DMS53 (cell line): ENCODE measurements around the gene DISC1.
"Not testable (repeated sequence)": the region's sequence is repeated elsewhere in the genome, so short reads cannot be mapped to it uniquely, and the experiment has no call there.

Experiments
- DNase-seq: peaks from one replicate; lab custom pipeline; 2025; lab: John Stamatoyannopoulos, UW

The DISC1 gene

DNA sequence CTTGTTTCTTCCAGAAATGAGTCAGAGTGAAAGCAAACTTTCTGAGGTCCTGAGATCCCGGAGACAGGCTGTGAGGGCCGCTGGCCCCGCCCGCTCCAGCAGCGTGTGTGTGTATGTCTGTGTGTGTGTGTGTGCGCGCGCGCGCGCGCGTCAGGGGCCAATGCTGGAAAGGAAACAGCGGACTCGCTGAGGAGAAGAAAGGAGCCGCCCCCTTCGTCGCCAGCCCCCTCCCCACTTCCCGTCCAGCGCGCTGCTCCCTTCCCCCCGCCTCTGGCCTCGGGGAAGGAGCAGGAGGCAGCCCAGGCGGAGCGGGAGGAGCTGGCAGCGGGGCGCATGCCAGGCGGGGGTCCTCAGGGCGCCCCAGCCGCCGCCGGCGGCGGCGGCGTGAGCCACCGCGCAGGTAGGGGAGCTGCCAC lies at the start of gene DISC1:
TSS of gene DISC1 (plus strand) at position 256 of the 416 bp plus-strand sequence. CDS start at position 334, 78 bp downstream.
- peak; percentile 95 for DNase-seq

DNA sequence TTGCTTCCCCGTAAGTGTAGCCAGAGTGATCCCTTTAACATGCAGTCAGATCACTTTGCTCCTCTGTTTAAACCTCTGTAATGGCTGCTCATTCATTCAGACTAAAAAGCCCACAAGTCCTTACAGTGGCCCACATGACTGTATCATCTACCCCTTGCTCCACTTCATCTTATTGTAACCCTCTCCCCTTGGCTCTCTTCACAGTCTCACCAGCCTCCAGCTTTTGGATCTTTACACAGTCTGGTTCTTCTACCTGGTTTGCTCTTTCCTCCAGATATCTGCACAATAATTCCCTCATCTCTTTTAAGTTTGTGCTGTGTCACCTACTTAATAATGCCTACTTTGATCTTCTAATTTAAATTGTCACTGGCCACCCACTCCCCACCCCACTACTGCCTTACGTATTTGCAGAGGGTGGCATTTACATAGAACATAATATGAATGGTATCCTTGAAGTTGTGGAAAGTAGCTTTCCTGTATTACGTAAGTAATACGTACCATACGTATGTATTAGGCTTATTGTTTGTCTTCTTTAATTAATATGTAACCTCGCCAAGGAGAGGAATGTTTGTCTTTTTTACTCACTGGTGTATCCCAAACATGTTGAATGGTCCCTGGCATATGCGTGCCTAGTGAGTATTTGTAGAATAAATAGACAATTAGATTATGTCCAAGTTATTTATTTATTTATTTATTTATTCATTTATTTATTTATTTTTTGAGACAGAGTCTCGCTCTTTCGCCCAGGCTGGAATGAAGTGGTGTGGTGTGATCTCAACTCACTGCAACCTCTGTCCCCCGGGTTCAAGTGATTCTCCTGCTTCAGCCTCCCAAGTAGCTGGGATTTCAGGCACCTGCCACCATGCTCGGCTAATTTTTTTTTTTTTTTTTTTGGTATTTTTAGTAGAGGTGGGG lies 49.5 kb upstream of the DISC1 start:
- DNase-seq, result peak; percentile 67

DNA sequence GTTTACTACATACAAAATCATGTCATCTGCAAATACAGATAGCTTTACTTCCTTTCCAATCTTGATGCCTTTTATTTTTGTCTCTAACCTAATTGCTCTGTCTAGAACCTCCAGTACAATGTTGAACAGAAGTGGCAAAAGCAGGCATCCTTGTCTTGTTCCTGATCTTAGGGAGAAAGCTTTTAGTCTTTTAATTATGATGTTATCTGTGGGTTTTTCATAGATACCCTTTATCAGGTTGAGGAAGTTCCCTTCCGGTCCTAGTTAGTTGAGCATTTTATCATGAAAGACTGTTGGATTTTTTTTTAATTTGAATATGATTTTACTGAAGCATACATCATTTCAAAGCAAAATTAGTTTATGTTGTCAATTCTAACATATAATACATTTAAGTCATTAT lies 45.7 kb upstream of the DISC1 start:
- DNase-seq, result no peak

- no peak for DNase-seq
These were observed 44.7 kb upstream of the DISC1 start for GRCh38 chr1:231581859-231582258.

GRCh38 chr1:231583376-231583775 lies 43.2 kb upstream of the DISC1 start:
- DNase-seq, result no peak

- DNase-seq, result peak; percentile 73
These were observed 42.5 kb upstream of the DISC1 start for GRCh38 chr1:231584117-231584516.

DNA sequence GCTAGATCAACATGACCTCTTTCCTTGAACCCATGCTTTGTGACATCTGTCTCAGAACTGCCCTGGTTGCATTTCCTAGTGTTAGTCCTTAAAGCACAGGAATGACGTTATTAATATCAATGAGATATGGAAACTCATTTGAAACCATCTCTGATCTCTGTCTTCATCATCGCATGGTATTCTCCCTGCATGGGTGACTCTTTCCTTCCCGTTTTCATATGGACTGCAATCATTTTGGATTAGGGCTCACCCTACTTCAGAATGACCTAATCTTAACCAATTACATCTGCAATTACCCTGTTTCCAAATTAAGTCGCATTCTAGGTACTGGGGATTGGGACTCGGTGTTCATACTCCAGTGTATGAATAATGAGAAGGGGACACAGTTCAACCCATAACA lies 41.7 kb upstream of the DISC1 start:
- no peak for DNase-seq

DNA sequence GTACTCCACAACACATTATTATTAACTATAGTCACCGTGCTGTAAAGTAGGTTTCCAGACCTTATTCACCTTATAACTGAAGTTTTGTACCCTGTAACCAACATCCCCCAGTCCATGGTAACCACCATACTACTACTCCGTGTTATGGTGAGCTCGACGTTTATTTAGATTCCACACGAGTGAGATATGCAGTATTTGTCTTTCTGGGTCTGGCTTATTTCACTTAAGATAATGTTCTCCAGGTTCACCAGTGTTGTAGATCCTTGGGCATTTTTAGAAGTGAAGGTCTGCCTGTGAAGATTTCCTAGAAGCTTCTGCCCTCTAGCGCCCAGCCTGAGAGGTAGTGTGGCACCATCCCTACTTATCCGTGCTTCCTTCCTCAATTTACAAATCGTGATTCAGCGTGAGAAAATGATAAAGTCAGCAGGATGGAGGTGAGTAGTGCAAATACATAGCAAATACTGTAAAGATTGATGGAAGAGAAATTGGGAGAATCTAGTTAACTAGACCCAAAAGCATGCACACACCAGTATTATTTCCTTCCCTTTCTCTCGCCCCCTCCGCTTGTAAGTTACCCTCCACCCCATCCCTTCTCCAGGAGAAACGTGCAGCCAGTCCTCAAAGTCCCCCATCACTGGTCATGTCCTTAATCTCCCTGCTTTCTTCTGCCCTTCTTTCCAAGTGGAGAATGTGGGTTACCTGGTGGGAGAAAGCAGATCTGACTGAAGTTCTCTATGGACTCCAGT lies 36.0 kb upstream of the DISC1 start:
- peak; percentile 82 for DNase-seq

GRCh38 chr1:231591466-231591865 lies 35.1 kb upstream of the DISC1 start:
- no peak for DNase-seq

DNA sequence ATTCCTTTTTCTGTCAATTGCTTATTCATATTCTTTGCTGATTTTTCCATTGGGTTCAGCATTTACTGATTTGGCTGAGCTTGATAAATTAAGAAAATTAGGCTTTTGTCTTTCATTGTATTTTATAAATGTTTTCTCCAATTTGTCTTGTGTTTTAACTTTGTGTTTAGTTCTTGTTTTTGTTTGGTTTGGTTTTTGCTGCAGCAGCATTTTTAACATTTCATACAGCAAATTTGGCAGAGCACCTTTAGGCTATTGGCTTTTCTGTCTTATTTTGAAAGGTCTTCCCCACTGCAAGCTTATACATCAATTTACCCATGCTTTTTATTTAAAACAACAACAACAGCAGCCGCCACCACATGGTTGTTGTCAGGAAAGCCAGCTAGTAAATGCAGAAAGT lies 33.8 kb upstream of the DISC1 start:
- DNase-seq, result no peak

DNA sequence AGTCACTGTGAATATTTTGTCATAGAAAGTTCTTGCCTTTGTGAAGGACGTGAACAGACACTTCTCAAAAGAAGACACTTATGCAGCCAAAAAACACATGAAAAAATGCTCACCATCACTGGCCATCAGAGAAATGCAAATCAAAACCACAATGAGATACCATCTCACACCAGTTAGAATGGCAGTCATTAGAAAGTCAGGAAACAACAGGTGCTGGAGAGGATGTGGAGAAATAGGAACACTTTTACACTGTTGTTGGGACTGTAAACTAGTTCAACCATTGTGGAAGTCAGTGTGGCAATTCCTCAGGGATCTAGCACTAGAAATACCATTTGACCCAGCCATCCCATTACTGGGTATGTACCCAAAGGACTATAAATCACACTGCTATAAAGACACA lies 33.3 kb upstream of the DISC1 start:
- DNase-seq, result not testable (repeated sequence)

DNA sequence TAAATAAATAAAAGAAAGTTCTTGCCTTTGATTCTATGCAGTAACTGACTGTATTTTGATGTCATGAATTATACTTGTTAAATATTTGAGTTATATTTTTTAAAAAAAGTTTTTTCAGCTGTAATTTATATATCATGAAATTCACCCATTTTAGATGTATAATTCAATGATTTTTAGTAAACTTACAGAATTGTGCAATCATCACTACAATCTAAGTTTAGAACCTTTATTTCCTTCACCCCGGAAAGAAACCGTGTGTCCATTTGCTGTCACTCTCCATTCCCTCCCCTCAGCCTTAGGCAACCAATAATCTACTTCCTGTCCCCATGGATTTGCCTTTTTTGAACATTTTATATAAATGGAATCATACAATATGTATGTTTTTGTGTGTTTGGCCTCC lies 32.5 kb upstream of the DISC1 start:
- no peak for DNase-seq

DNA sequence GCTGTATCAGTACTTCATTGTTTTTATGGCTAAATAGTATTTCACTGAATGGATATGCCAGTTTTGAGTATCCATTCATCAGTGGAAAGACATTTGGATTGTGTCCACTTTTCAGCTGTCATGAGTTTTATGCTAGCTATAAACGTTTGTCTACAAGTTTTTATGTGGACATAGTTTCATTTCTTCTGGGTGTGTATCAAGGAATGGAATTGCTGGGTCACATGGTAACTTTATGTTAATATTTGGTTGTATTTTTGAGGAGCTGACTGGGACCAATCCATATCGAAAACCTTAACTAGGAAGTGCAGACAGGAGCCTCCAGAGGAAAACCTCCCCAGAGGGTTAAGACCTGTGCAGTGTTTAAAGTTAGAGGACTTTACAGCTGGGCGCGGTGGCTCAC lies 31.8 kb upstream of the DISC1 start:
- no peak for DNase-seq

GRCh38 chr1:231596337-231596791 lies 30.2 kb upstream of the DISC1 start:
- no peak for DNase-seq

DNA sequence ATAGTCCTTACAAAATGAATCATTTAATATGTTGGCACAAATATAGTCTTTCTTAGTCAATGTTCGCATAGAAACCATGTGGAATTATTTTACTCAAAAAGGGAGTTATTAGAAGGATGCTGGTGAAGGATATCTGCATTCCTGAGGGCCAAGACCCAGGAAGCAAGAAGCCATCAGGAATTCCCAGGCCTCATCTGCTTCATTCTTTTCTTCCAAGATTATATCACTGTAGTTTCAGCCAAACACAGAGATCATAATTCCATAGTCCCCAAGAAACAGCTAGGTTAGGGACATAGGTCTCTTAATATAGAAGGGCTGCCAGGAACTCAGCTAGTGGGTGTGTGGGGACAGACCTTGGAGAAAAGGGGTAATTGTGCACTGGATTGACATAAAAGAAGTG lies 28.6 kb upstream of the DISC1 start:
- DNase-seq, result no peak

DNA sequence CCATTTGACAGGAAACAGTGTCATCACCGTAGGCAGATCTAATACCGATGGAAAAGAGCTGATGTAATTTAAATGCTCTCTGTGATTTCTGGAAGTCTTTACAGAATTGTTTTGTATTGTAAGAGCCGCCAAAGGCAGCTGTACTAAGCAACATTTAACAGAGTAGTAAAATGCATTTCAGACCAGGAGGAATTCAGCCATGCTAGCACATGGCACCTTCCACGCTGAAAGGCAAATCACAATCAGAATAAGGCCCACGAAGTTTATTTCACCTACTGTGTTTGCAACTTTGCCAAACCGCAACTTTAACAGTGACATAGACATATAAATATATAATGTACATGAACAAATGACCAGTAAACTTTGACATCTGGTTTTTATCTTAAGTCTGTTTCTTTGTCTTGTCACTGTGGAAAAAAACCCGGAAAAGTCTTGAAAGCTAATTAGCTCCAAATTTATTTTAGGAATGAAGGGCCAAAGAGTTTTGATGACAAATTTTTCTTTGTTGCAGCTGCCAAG lies 26.1 kb upstream of the DISC1 start:
- no peak for DNase-seq

DNA sequence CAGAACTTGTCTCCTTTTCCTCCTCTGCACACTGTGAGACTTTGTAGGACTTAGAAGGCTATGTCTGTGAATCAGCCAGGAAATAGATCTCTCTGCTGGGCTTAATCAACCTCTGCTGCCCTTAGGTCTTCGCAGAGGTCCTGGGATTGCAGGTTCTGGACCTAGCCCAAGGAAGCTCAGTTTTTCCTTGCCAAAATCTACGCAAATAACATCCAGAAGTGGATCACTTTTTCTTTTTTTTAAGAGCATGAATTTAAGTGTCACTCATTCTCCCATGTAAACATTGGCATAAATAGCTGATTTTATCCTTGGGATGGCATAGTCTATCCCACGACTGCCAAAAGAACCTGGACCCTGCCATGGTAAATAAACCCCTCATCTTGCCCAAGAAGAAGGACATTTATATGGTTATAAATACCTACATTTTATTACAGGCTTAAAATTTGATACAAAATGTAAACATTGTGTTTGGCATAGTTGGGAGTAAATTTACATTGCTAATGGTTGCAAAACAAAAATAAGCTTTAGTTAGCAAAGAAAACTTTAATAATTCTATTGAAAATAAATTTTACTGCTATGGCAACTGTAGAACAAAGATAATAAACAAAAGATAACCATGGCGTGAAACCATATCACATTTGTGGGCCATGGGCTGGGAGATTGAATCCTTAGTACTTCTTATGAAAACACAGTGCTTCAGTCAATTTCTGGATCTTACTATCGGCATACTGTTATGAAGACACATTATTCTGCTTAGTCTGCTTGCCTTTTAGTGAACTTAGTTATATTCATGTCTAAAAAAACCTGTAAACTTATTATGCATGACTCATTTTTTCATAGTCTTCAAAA lies 24.5 kb upstream of the DISC1 start:
- no peak for DNase-seq

- no peak for DNase-seq
These were observed 24.0 kb upstream of the DISC1 start for GRCh38 chr1:231602673-231602984.

DNA sequence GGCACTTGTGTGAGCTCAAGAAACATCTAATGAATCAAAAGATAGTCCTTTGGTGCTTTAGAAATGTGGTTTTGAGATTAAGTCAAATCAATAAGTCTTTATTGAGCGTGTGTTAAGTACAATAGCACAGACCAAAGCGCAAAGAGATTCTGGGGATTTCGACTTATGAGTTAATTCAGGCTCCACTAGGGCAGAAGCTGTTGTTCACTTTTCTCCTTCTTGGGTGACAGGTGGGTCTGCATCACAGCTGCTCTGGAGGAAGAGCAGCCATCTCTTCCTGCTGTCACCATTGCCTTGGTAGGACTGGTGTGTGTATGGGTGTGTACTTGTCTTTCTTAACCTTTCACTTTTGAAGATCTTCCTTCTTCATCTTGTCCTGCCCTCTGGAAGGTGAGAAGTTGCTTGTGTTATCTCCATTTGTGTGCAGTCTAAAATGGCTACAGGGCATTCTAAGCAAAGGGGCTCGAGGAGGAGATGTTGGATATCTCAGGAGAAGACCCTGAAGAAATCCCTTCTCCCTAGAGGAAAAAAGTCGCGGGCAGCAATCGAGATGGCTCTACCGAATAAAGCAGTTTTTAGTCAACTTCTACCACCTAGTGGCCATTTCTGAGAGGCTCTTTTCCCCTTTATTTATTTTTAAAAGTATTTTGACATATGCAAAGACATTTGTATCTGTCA lies 22.9 kb upstream of the DISC1 start:
- DNase-seq, result peak; percentile 85

DNA sequence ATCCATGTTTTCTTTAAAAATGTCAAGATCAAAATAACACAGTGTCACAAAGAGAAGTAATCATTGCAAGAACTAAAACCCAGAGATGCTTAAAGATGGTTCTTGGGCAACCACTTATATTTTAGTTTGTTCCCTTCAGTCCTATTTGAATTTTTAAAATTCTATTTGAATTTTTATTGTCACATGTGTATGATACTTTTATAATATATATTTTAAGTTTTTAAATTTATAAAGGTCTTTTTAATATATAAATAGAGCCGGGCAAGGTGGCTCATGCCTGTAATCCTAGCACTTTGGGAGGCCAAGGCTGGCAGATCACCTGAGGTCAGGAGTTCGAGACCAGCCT lies 22.3 kb upstream of the DISC1 start:
- DNase-seq, result no peak
